Endothelial cell of umbilical vein (primary cell): ENCODE results near the gene SLC38A4. TPM values are rescaled to one million over a fixed set of nuclear protein-coding genes. Genes with fewer than 3 reads are reported as not detected.
A peak's percentile ranks its signal among the peaks of the same experiment; 100 is the strongest.

Experiments
- BruUV-seq: library from RNA; stranded (reverse); fragments of 400-500 nt; replicated peaks from 2 replicates; lab custom pipeline; 2021; lab: Mats Ljungman, UMichigan
- CTCF ChIA-PET: fragments of 300-600, 350-600 bp; sonication (Branson Sonifier 250); formaldehyde crosslinking; loops from one replicate; lab custom pipeline; 2021; ENCODE audit warnings: antibody characterized with exemption, inconsistent platforms; lab: Charles Lee
- POLR2A ChIA-PET: fragments of 300-600, 350-600 bp; sonication (Branson Sonifier 250); formaldehyde crosslinking; loops from one replicate; lab custom pipeline; 2021; ENCODE audit warnings: antibody characterized with exemption, inconsistent platforms; lab: Charles Lee
- DNase-seq: peaks from one replicate; pipeline ENCODE4 v3.0.0-alpha.2; 2011; ENCODE audit warnings: low read depth, low spot score
- FAIRE-seq: peaks from 2 replicates; lab custom pipeline; 2011; peaks lifted over from hg19 to GRCh38; lab: Jason Lieb, UNC
- H2AFZ ChIP-seq: 2 replicates; pipeline ENCODE4 v1.6.0; 2012; ENCODE audit warnings: low read depth, low read length, control low read depth, inconsistent platforms
- H3K27ac ChIP-seq: 2 replicates; pipeline ENCODE4 v1.5.1; 2011; ENCODE audit warnings: low read depth, mild to moderate bottlenecking, control low read depth, low read length, moderate library complexity; ENCODE audit not compliant: insufficient read depth
- H3K27me3 ChIP-seq, 2 experiments: 2 replicates each; pipeline versions ENCODE4 v1.6.0 to v1.6.1; 2011; ENCODE audit warnings: low read length in 2 of 2, mixed read lengths in 1 of 2; ENCODE audit not compliant: control insufficient read depth in 2 of 2, insufficient read depth in 2 of 2
- H3K36me3 ChIP-seq, 2 experiments: 2 replicates in 1 of 2; 3 replicates in 1 of 2; pipeline ENCODE4 v1.5.1; 2011; ENCODE audit warnings: low read length in 2 of 2, mild to moderate bottlenecking in 1 of 2, moderate library complexity in 1 of 2; ENCODE audit not compliant: control insufficient read depth in 2 of 2, insufficient read depth in 2 of 2; ENCODE audit errors: extremely low read depth in 1 of 2
- H3K4me1 ChIP-seq: 3 replicates; pipeline ENCODE4 v1.5.1; 2011; ENCODE audit warnings: mild to moderate bottlenecking, low read length; ENCODE audit not compliant: control insufficient read depth, insufficient read depth; ENCODE audit errors: extremely low read depth
- H3K4me2 ChIP-seq: 2 replicates; pipeline ENCODE4 v1.6.1; 2011; ENCODE audit warnings: low read length, control low read depth, mixed read lengths; ENCODE audit not compliant: insufficient read depth
- H3K4me3 ChIP-seq, 3 experiments: fragments of 200-600 bp in 1 of 3; sonication (generic), shearing (Covaris generic) in 1 of 3; replicated peaks in 1 of 3; 2 replicates each; pipeline ENCODE4 v1.5.1; 2011 to 2016; ENCODE audit warnings: control low read depth in 3 of 3, low read length in 3 of 3, mild to moderate bottlenecking in 2 of 3, inconsistent platforms in 1 of 3, low read depth in 1 of 3, moderate library complexity in 1 of 3; ENCODE audit not compliant: insufficient read depth in 1 of 3
- H3K79me2 ChIP-seq: 2 replicates; pipeline ENCODE4 v1.6.0; 2012; ENCODE audit warnings: low read length, inconsistent platforms; ENCODE audit not compliant: control insufficient read depth, insufficient read depth
- H3K9ac ChIP-seq: replicated peaks from 2 replicates; pipeline ENCODE3; 2011; ENCODE audit warnings: low read length, control low read depth; ENCODE audit not compliant: insufficient read depth; ENCODE audit errors: extremely low read depth
- H3K9me1 ChIP-seq: replicated peaks from 3 replicates; pipeline ENCODE4 v1.6.0; 2011; ENCODE audit warnings: mild to moderate bottlenecking, low read length; ENCODE audit not compliant: control insufficient read depth, insufficient read depth; ENCODE audit errors: extremely low read depth
- H3K9me3 ChIP-seq: replicated peaks from 2 replicates; pipeline ENCODE4 v1.5.1; 2012; ENCODE audit warnings: low read length, inconsistent platforms; ENCODE audit not compliant: control insufficient read depth, insufficient read depth
- H4K20me1 ChIP-seq: replicated peaks from 2 replicates; pipeline ENCODE3; 2011; ENCODE audit warnings: mild to moderate bottlenecking, low read length; ENCODE audit not compliant: control insufficient read depth, insufficient read depth; ENCODE audit errors: extremely low read depth
- CTCF ChIP-seq, 2 donors: IDR thresholded peaks; 1 replicate in 1 of 2; 2 replicates in 1 of 2; pipeline ENCODE4 v1.5.1; 2011; ENCODE audit warnings: low read length in 2 of 2, mild to moderate bottlenecking in 2 of 2, moderate library complexity in 2 of 2, control low read depth in 1 of 2, inconsistent platforms in 1 of 2, low read depth in 1 of 2; ENCODE audit not compliant: insufficient read depth in 1 of 2; ENCODE audit errors: extremely low read depth in 1 of 2
- EZH2 ChIP-seq: IDR thresholded peaks from 2 replicates; pipeline ENCODE4 v1.6.1; 2012; ENCODE audit warnings: borderline replicate concordance, low read depth, mild to moderate bottlenecking, moderate library complexity, low read length, inconsistent platforms; ENCODE audit not compliant: severe bottlenecking
- FOS ChIP-seq: IDR thresholded peaks from 2 replicates; pipeline ENCODE4 v1.6.1; 2011; ENCODE audit warnings: mild to moderate bottlenecking, low read length, moderate library complexity, borderline replicate concordance; ENCODE audit not compliant: insufficient read depth
- GATA2 ChIP-seq: IDR thresholded peaks from 2 replicates; pipeline ENCODE4 v1.7.0; 2011; ENCODE audit warnings: low read depth, mild to moderate bottlenecking, moderate library complexity, mixed read lengths, low read length; ENCODE audit not compliant: insufficient read length, insufficient read depth
- JUN ChIP-seq: IDR thresholded peaks from 2 replicates; pipeline ENCODE4 v1.6.1; 2011; ENCODE audit warnings: borderline replicate concordance, low read depth; ENCODE audit not compliant: insufficient read length, insufficient read depth
- MYC ChIP-seq: IDR thresholded peaks from one replicate; pipeline ENCODE4 v1.6.1; 2011; ENCODE audit warnings: mild to moderate bottlenecking, low read depth, low read length
- POLR2A ChIP-seq: IDR thresholded peaks from 2 replicates; pipeline ENCODE4 v1.6.1; 2012; ENCODE audit warnings: low read depth, mild to moderate bottlenecking, control low read depth, low read length
- POLR2AphosphoS5 ChIP-seq: IDR thresholded peaks from 2 replicates; pipeline ENCODE4 v1.6.1; 2012; ENCODE audit warnings: low read depth, mild to moderate bottlenecking, control low read depth, low read length, moderate library complexity; ENCODE audit not compliant: insufficient read depth
- dilution Hi-C: fragments of 300-500 bp; cut with MboI; formaldehyde crosslinking; loops from one replicate; pipeline ENCODE4 v1.15.0; 2019; ENCODE audit warnings: low sequenced_read_pairs; ENCODE audit not compliant: extremely low pct_ligation_motif_present
- intact Hi-C: fragments of 100-400 bp; cut with micrococcal nuclease; formaldehyde crosslinking; loops from one replicate; pipeline ENCODE4 v1.10.0; 2022
- polyA plus RNA-seq, 4 experiments: library from polyadenylated mRNA; depleted of rRNA in 3 of 4; stranded (reverse) in 3 of 4; unstranded in 1 of 4; fragments of >200 nt; gene quantifications; 2 replicates each; pipeline versions ENCODE4 v1.2.1 to v1.2.3, GENCODE V29; 2011 to 2012; ENCODE audit warnings: missing spikeins in 1 of 4
- total RNA-seq: library from RNA; stranded (reverse); gene quantifications from 2 replicates; pipeline ENCODE4 v1.2.3, GENCODE V29; 2021
- TF ChIP-seq, protein P1 (sequence below): IDR thresholded peaks from 2 replicates; pipeline ENCODE4 v1.6.1; 2011; ENCODE audit not compliant: insufficient read depth, insufficient read length

Gene SLC38A4
- total and polyA plus RNA-seq, 2 donors (not counting 3 experiments of a cell fraction or from before 2014, with no cell fraction given): 0.36 to 0.66 TPM

GRCh38 chr12:46771268-46771827 is 54.4 kb downstream of the SLC38A4 start:
- Histone ChIP-seq H3K27ac (no peak overlapping the region), H3K9me1 (no peaks in the 10 kb centered on the region), H4K20me1 (no peaks in the 10 kb centered on the region), H3K27me3 (no peaks in the 10 kb centered on the region), H3K9ac (no peak overlapping the region), H3K4me1 (no peaks in the 10 kb centered on the region), H3K4me2 (no peak overlapping the region), H3K4me3 (no peak overlapping the region), H2AFZ (no peak overlapping the region), H3K36me3 (no peaks in the 10 kb centered on the region), H3K79me2 (no peaks in the 10 kb centered on the region), H3K9me3 (no peaks in the 10 kb centered on the region)
- ChIA-PET CTCF (interaction anchor here (0.8 kb wide), 1 partner anchor 646 kb away, joined by 3 read pairs; no protein-coding TSS in a partner anchor), POLR2A (no interaction called here)
- DNase-seq (peak; percentile 26), FAIRE-seq (no peak)
- intact Hi-C loops (no loop called here), dilution Hi-C loops (no loop called here)
- BruUV-seq: no TSS peak
- TF ChIP-seq FOS (no peak), GATA2 (no peak), POLR2A (no peak), POLR2AphosphoS5 (no peak), MYC (no peak), JUN (no peak), CTCF (IDR thresholded peaks at IDR 0.05; ENCODE audit: extremely low read depth in 1 of 2, insufficient read depth in 1 of 2, low read depth in 1 of 2, low read length in 2 of 2) (no peak), EZH2 (no peak)
- TF ChIP-seq, protein P1, sequence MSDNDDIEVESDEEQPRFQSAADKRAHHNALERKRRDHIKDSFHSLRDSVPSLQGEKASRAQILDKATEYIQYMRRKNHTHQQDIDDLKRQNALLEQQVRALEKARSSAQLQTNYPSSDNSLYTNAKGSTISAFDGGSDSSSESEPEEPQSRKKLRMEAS: no peak
